ENCODE data around the gene SLF2.

DNA sequence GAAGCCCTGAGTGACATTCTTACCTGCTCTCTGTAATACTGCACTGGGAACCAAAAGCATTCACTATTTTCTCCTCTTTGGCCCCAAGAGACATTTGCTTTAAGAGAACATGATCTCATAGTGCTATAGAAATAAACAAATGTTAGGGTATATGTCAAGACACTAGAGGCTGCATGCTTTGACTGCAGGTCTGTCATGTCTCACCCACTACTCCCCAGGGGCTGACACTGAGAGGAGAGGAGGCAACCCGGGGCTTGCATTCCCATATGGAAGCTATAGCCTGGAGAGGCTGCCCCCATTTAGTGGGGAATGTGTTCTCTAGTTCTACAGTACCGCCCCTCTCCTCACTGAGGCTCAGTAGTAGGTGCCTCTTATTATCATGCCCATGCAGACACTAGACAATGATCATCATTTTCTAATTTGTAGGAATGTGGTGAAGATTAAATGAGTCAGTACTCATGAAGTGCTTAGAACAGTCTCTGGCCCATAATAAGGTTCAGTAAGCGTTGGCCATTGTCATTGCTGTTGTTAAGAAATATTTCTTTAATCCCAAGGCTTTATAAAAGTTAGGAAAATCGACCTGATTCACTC is 4.9 kb upstream of the SLF2 start:
- TF ChIP-seq HNRNPH1 (optimal IDR thresholded peaks at IDR 0.05; ENCODE audit: low read depth, low read length) (no peak), ZNF317 (CRISPR knock-in tag; IDR thresholded peaks at IDR 0.05) (no peak), ZNF101 (CRISPR knock-in tag; IDR thresholded peaks at IDR 0.05; ENCODE audit: borderline replicate concordance, low read depth) (no peak), NFYB (CRISPR knock-in tag; IDR thresholded peaks at IDR 0.05) (no peak), MTA1 (CRISPR knock-in tag; IDR thresholded peaks at IDR 0.05; ENCODE audit: borderline replicate concordance) (no peak), POLR2AphosphoS5 (IDR thresholded peaks at IDR 0.05; ENCODE audit: low read depth, low read length) (no peak), GABPB1 (CRISPR knock-in tag; IDR thresholded peaks at IDR 0.05) (no peak), ZNF672 (CRISPR knock-in tag; IDR thresholded peaks at IDR 0.05) (no peak)
- TF ChIP-seq, protein P1, sequence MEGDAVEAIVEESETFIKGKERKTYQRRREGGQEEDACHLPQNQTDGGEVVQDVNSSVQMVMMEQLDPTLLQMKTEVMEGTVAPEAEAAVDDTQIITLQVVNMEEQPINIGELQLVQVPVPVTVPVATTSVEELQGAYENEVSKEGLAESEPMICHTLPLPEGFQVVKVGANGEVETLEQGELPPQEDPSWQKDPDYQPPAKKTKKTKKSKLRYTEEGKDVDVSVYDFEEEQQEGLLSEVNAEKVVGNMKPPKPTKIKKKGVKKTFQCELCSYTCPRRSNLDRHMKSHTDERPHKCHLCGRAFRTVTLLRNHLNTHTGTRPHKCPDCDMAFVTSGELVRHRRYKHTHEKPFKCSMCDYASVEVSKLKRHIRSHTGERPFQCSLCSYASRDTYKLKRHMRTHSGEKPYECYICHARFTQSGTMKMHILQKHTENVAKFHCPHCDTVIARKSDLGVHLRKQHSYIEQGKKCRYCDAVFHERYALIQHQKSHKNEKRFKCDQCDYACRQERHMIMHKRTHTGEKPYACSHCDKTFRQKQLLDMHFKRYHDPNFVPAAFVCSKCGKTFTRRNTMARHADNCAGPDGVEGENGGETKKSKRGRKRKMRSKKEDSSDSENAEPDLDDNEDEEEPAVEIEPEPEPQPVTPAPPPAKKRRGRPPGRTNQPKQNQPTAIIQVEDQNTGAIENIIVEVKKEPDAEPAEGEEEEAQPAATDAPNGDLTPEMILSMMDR (CRISPR knock-in tag; IDR thresholded peaks at IDR 0.05), result no peak
- TF ChIP-seq, protein P2, sequence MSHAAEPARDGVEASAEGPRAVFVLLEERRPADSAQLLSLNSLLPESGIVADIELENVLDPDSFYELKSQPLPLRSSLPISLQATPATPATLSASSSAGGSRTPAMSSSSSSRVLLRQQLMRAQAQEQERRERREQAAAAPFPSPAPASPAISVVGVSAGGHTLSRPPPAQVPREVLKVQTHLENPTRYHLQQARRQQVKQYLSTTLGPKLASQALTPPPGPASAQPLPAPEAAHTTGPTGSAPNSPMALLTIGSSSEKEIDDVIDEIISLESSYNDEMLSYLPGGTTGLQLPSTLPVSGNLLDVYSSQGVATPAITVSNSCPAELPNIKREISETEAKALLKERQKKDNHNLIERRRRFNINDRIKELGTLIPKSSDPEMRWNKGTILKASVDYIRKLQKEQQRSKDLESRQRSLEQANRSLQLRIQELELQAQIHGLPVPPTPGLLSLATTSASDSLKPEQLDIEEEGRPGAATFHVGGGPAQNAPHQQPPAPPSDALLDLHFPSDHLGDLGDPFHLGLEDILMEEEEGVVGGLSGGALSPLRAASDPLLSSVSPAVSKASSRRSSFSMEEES (CRISPR knock-in tag; IDR thresholded peaks at IDR 0.05), result no peak

Data from HepG2 (cell line).